HG03558 (cell line): ENCODE measurements around the gene TRIM65.

Experiments
- ATAC-seq: cut with Tn5 transposase; IDR thresholded peaks from one replicate; pipeline ENCODE4 v1.9.1; 2021; ENCODE audit warnings: moderate number of reproducible peaks; ENCODE audit not compliant: unreplicated experiment; ENCODE audit errors: extremely low read depth

Gene TRIM65

GRCh38 chr17:75896415-75897159 is at the start of gene TRIM65:
TSS of gene TRIM65 (minus strand) at chr17:75896951. CDS start at chr17:75896937, 14 bp downstream.
- no peak for ATAC-seq

- ATAC-seq: no peak
Measured at GRCh38 chr17:75945211-75945610, 48.5 kb upstream of the TRIM65 start.

GRCh38 chr17:75943491-75943890 is 46.7 kb upstream of the TRIM65 start:
- ATAC-seq: no peak

- ATAC-seq: no peak
Measured at GRCh38 chr17:75942473-75942872, 45.7 kb upstream of the TRIM65 start.

- ATAC-seq: no peak
Measured at GRCh38 chr17:75941442-75941819, 44.7 kb upstream of the TRIM65 start.

GRCh38 chr17:75940727-75941441 is 44.1 kb upstream of the TRIM65 start, which contains the start of gene FBF1:
TSS of gene FBF1 (minus strand) at chr17:75941042. CDS start at chr17:75938149, 2,893 bp downstream.
- peak; percentile 85 for ATAC-seq

GRCh38 chr17:75937652-75938051 is 40.9 kb upstream of the TRIM65 start:
- ATAC-seq: no peak

GRCh38 chr17:75933808-75934207 is 37.1 kb upstream of the TRIM65 start:
- no peak for ATAC-seq

GRCh38 chr17:75932852-75933251 is 36.1 kb upstream of the TRIM65 start:
- no peak for ATAC-seq

- no peak for ATAC-seq
Measured at GRCh38 chr17:75931062-75931461, 34.3 kb upstream of the TRIM65 start.

- no peak for ATAC-seq
Measured at GRCh38 chr17:75927286-75927922, 30.7 kb upstream of the TRIM65 start.

GRCh38 chr17:75926456-75926855 is 29.7 kb upstream of the TRIM65 start:
- no peak for ATAC-seq

- ATAC-seq: no peak
Measured at GRCh38 chr17:75925912-75926311, 29.2 kb upstream of the TRIM65 start.

- no peak for ATAC-seq
Measured at GRCh38 chr17:75925103-75925502, 28.4 kb upstream of the TRIM65 start.

GRCh38 chr17:75922963-75923874 is 26.5 kb upstream of the TRIM65 start:
- ATAC-seq: no peak

GRCh38 chr17:75922173-75922961 is 25.6 kb upstream of the TRIM65 start:
- no peak for ATAC-seq

GRCh38 chr17:75921596-75921995 is 24.8 kb upstream of the TRIM65 start:
- ATAC-seq: no peak

GRCh38 chr17:75920045-75920560 is 23.4 kb upstream of the TRIM65 start:
- no peak for ATAC-seq

- no peak for ATAC-seq
Measured at GRCh38 chr17:75919611-75920010, 22.9 kb upstream of the TRIM65 start.
